OCI-LY1 (cell line): ENCODE data around the gene PTPN4.

Source experiments
- H2AFZ ChIP-seq: fragments of 200-600 bp; sonication (generic), shearing (Covaris generic); 2 replicates; pipeline ENCODE4 v1.6.0; 2014; ENCODE audit warnings: antibody characterized with exemption, mild to moderate bottlenecking, low read length
- H3F3A ChIP-seq: fragments of 200-600 bp; sonication (generic), shearing (Covaris generic); 2 replicates; pipeline ENCODE4 v1.6.0; 2014; ENCODE audit warnings: mild to moderate bottlenecking, antibody characterized with exemption, low read length, moderate library complexity; ENCODE audit not compliant: insufficient read depth
- H3K27ac ChIP-seq: fragments of 200-600 bp; sonication (generic); 2 replicates; pipeline ENCODE4 v1.5.1; 2014; ENCODE audit warnings: low read length, mixed run types, mild to moderate bottlenecking, low read depth; ENCODE audit not compliant: poor library complexity, severe bottlenecking
- H3K27me3 ChIP-seq: fragments of 200-600 bp; sonication (generic); 2 replicates; pipeline ENCODE4 v1.6.0; 2014; ENCODE audit warnings: antibody characterized with exemption, mild to moderate bottlenecking, low read length, moderate library complexity; ENCODE audit not compliant: insufficient read depth
- H3K36me3 ChIP-seq: fragments of 200-600 bp; sonication (generic); 2 replicates; pipeline ENCODE4 v1.6.1; 2014; ENCODE audit warnings: mild to moderate bottlenecking, antibody characterized with exemption, low read length, moderate library complexity, mixed read lengths; ENCODE audit not compliant: insufficient read depth
- H3K4me1 ChIP-seq: fragments of 200-600 bp; sonication (generic); 2 replicates; pipeline ENCODE4 v1.5.1; 2014; ENCODE audit warnings: mild to moderate bottlenecking, low read length, moderate library complexity; ENCODE audit not compliant: insufficient read depth, severe bottlenecking
- H3K4me2 ChIP-seq: fragments of 200-600 bp; sonication (generic), shearing (Covaris generic); 2 replicates; pipeline ENCODE4 v1.6.1; 2014; ENCODE audit warnings: low read length
- H3K4me3 ChIP-seq: fragments of 200-600 bp; sonication (generic); 2 replicates; pipeline ENCODE4 v1.5.1; 2014; ENCODE audit warnings: low read length, low read depth, mild to moderate bottlenecking, mixed read lengths; ENCODE audit not compliant: poor library complexity, severe bottlenecking
- H3K79me2 ChIP-seq: fragments of 200-600 bp; shearing (Covaris generic); 2 replicates; pipeline ENCODE4 v1.6.1; 2016; ENCODE audit warnings: mixed run types, low read length, mixed read lengths; ENCODE audit not compliant: insufficient read depth
- H3K9ac ChIP-seq: fragments of 200-600 bp; sonication (generic), shearing (Covaris generic); 2 replicates; pipeline ENCODE4 v1.6.1; 2014; ENCODE audit warnings: mild to moderate bottlenecking, low read length, mixed read lengths
- H3K9me2 ChIP-seq: fragments of 200-600 bp; sonication (generic), shearing (Covaris generic); 2 replicates; pipeline ENCODE4 v1.6.1; 2014; ENCODE audit warnings: low read depth, mild to moderate bottlenecking, low read length, mixed read lengths
- H3K9me3 ChIP-seq: fragments of 200-600 bp; shearing (Covaris generic); 2 replicates; pipeline ENCODE4 v1.6.1; 2014; ENCODE audit warnings: low read length, mixed read lengths
- H4K20me1 ChIP-seq: fragments of 200-600 bp; sonication (generic), shearing (Covaris generic); 2 replicates; pipeline ENCODE4 v1.6.0; 2016; ENCODE audit warnings: mild to moderate bottlenecking, low read length; ENCODE audit not compliant: insufficient read depth
- CTCF ChIP-seq: fragments of 200-600 bp; sonication (generic), shearing (Covaris generic); IDR thresholded peaks from 2 replicates; pipeline ENCODE4 v1.5.1; 2017; ENCODE audit warnings: mild to moderate bottlenecking, antibody characterized with exemption, low read length, moderate library complexity, mixed read lengths
- EZH2 ChIP-seq: fragments of 200-600 bp; sonication (generic), shearing (Covaris generic); IDR thresholded peaks from 2 replicates; pipeline ENCODE4 v1.8.0; 2017; ENCODE audit warnings: borderline replicate concordance, mixed run types, mild to moderate bottlenecking, antibody characterized with exemption, low read length, moderate library complexity, mixed read lengths

Gene PTPN4

GRCh38 chr2:119820275-119820674 is 60.6 kb downstream of the PTPN4 start:
- Histone ChIP-seq H3K4me1 (no peaks in the 10 kb centered on the region), H3K79me2 (no peaks in the 10 kb centered on the region), H3K4me3 (no peak overlapping the region), H3K36me3 (no peaks in the 10 kb centered on the region), H3K9me2 (no peaks in the 10 kb centered on the region), H4K20me1 (no peaks in the 10 kb centered on the region), H3K4me2 (no peak overlapping the region), H3K9me3 (no peaks in the 10 kb centered on the region), H3K27me3 (no peaks in the 10 kb centered on the region), H3K9ac (no peak overlapping the region), H3K27ac (no peak overlapping the region), H2AFZ (no peak overlapping the region), H3F3A (no peaks in the 10 kb centered on the region)
- TF ChIP-seq CTCF (no peak), EZH2 (no peak)

GRCh38 chr2:119821266-119821665 is 61.5 kb downstream of the PTPN4 start:
- H3K4me2 ChIP-seq = no peak overlapping the region
- H3K4me1 ChIP-seq = no peaks in the 10 kb centered on the region
- H3K4me3 ChIP-seq = no peak overlapping the region
- no peak overlapping the region for H2AFZ ChIP-seq
- H3K36me3 ChIP-seq = no peaks in the 10 kb centered on the region
- H3F3A ChIP-seq = no peaks in the 10 kb centered on the region
- no peak overlapping the region for H3K9ac ChIP-seq
- TF ChIP-seq EZH2 = no peak
- H3K79me2 ChIP-seq = no peaks in the 10 kb centered on the region
- H4K20me1 ChIP-seq = no peaks in the 10 kb centered on the region
- H3K27me3 ChIP-seq = no peaks in the 10 kb centered on the region
- no peaks in the 10 kb centered on the region for H3K9me3 ChIP-seq
- H3K9me2 ChIP-seq = no peaks in the 10 kb centered on the region
- H3K27ac ChIP-seq = no peak overlapping the region

DNA sequence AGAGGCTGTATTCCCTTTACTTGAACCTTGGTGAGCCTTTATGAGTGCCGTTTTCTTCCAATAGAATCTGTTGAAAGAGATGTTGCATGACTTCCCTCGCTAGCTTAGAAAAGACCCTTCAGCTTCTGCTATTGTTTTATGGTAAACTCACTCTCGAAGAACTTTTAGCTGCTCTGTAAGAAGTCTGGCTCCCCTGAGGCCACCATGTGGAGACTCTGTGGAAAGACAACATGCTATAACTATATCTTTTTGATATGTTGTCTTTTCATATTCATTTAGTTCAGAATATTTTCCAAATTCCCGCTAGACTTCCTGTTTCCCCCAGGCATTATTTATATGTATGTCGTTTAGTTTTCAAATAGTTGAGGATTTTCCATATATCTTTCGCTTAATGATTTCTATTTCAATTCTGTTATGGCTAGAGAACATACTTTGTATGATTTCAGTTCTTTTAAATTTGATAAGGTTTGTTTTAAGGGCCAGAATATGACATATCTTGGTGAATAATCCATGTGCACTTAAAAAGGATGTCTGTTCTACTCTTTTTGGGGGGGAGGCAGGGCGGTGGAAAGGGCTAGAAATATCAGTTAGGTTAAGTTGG is 64.1 kb downstream of the PTPN4 start:
- Histone ChIP-seq H3F3A (no peaks in the 10 kb centered on the region), H3K36me3 (no peaks in the 10 kb centered on the region), H3K9me2 (no peaks in the 10 kb centered on the region), H3K4me3 (no peak overlapping the region), H3K9me3 (no peaks in the 10 kb centered on the region), H3K4me1 (no peaks in the 10 kb centered on the region), H3K4me2 (no peak overlapping the region), H3K27ac (no peak overlapping the region), H2AFZ (no peak overlapping the region), H3K9ac (no peak overlapping the region), H4K20me1 (no peaks in the 10 kb centered on the region), H3K27me3 (no peaks in the 10 kb centered on the region), H3K79me2 (no peaks in the 10 kb centered on the region)
- TF ChIP-seq EZH2 = no peak
- TF ChIP-seq CTCF = peak; percentile 74

- H3K36me3 ChIP-seq = no peaks in the 10 kb centered on the region
- no peaks in the 10 kb centered on the region for H3K4me1 ChIP-seq
- no peak overlapping the region for H3K4me3 ChIP-seq
- H3K9ac ChIP-seq = no peak overlapping the region
- no peaks in the 10 kb centered on the region for H3K27me3 ChIP-seq
- H3F3A ChIP-seq = no peaks in the 10 kb centered on the region
- H4K20me1 ChIP-seq = no peaks in the 10 kb centered on the region
- no peak for TF ChIP-seq EZH2
- TF ChIP-seq CTCF = peak; percentile 79
- 0 out of 2 replicates have a peak, but pooled peaks cover 3% of the 10 kb centered on the region for H3K9me3 ChIP-seq
- H3K79me2 ChIP-seq = no peaks in the 10 kb centered on the region
- H2AFZ ChIP-seq = no peak overlapping the region
- H3K9me2 ChIP-seq = no peaks in the 10 kb centered on the region
- H3K27ac ChIP-seq = no peak overlapping the region
- no peak overlapping the region for H3K4me2 ChIP-seq
These were observed 66.7 kb downstream of the PTPN4 start for GRCh38 chr2:119826370-119826961.
